Activated CD4-positive, alpha-beta T cell treated with anti-CD3 and anti-CD28 coated beads, Interleukin-2, amount 50 U/mL, for 1 hour (primary cell): ENCODE data around the gene RARB.

ENCODE experiments used
- DNase-seq: peaks from one replicate; pipeline ENCODE4 v3.0.0-alpha.2; 2020

RARB gene

GRCh38 chr3:25473246-25473645, 45.2 kb downstream of the RARB start:
- no peak for DNase-seq

GRCh38 chr3:25474052-25474451, 46.0 kb downstream of the RARB start:
- DNase-seq, result no peak

- no peak for DNase-seq
Measured at GRCh38 chr3:25476639-25477038, 48.6 kb downstream of the RARB start.

GRCh38 chr3:25478211-25478757, 50.2 kb downstream of the RARB start:
- DNase-seq, result no peak

GRCh38 chr3:25478964-25479726, 51.1 kb downstream of the RARB start:
- no peak for DNase-seq

GRCh38 chr3:25479727-25480010, 51.6 kb downstream of the RARB start:
- no peak for DNase-seq

- no peak for DNase-seq
Measured at GRCh38 chr3:25480811-25481210, 52.7 kb downstream of the RARB start.

GRCh38 chr3:25481386-25481785, 53.3 kb downstream of the RARB start:
- DNase-seq, result no peak

- no peak for DNase-seq
Measured at GRCh38 chr3:25483456-25483855, 55.4 kb downstream of the RARB start.

- no peak for DNase-seq
Measured at GRCh38 chr3:25485673-25486072, 57.6 kb downstream of the RARB start.

GRCh38 chr3:25486932-25487331, 58.9 kb downstream of the RARB start:
- no peak for DNase-seq

GRCh38 chr3:25489858-25490593, 62.0 kb downstream of the RARB start:
- DNase-seq, result no peak

GRCh38 chr3:25493246-25493645, 65.2 kb downstream of the RARB start:
- no peak for DNase-seq

- no peak for DNase-seq
Measured at GRCh38 chr3:25493786-25494185, 65.7 kb downstream of the RARB start.

GRCh38 chr3:25495304-25495703, 67.2 kb downstream of the RARB start:
- no peak for DNase-seq

GRCh38 chr3:25495726-25496253, 67.7 kb downstream of the RARB start:
- no peak for DNase-seq

- no peak for DNase-seq
Measured at GRCh38 chr3:25497096-25497495, 69.0 kb downstream of the RARB start.

- DNase-seq, result no peak
Measured at GRCh38 chr3:25500706-25501210, 72.7 kb downstream of the RARB start.

GRCh38 chr3:25502233-25502632, 74.2 kb downstream of the RARB start:
- DNase-seq, result no peak

- DNase-seq, result no peak
Measured at GRCh38 chr3:25503898-25504301, 75.8 kb downstream of the RARB start.

GRCh38 chr3:25505581-25505980, 77.5 kb downstream of the RARB start:
- DNase-seq, result no peak

- DNase-seq, result no peak
Measured at GRCh38 chr3:25507811-25508210, 79.7 kb downstream of the RARB start.

- no peak for DNase-seq
Measured at GRCh38 chr3:25508433-25508832, 80.4 kb downstream of the RARB start.

- no peak for DNase-seq
Measured at GRCh38 chr3:25508901-25509300, 80.8 kb downstream of the RARB start.
